Measurements from ENCODE around the gene CERKL.

Gene CERKL

DNA sequence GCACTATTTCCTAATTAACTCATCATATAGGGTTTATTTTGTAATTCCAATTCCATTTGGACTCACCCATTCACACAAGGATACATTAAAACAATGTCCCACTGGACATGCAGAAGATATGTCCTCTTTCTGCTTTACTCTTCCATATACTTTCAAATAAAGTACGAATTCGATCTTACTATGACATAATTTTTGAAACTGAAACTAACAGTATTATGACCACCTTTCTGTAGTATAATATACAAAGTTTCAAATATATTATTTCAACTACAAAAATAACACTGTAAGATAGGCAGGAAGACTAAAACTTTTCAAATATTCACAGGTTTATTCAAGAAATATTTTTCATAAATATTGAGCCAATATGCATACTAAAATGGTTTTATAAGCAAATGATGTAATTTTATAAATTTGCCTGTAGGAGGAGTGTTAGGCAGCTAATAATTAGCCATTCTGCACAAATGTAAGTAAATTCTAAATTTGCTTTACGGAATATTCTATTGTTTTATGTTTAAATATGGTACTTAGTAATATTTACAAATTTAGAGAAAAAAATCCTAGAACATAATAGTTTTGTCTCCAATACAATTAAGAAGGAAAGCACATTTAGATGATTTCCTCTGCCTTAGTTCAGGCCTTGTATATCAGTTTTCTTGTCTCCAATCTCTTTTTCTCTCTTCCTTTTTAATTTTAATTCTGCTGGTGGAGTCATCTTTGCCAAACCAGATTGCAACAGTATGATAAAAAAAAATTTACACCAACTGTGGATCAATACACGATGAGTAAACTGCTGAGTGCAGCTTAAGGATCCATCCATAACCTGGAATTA, 85.9 kb downstream of the CERKL start:
- H3K4me3 ChIP-seq (ENCODE audit: low read depth, low read length, poor library complexity, severe bottlenecking) = no peak overlapping the region
- H3K4me1 ChIP-seq (ENCODE audit: insufficient read depth, low read length, severe bottlenecking) = no peaks in the 10 kb centered on the region
- H3F3A ChIP-seq (ENCODE audit: insufficient read depth, low read length) = no peaks in the 10 kb centered on the region
- H2AFZ ChIP-seq (ENCODE audit: low read length) = no peak overlapping the region
- no peaks in the 10 kb centered on the region for H3K79me2 ChIP-seq (ENCODE audit: insufficient read depth, low read length)
- no peak overlapping the region for H3K27ac ChIP-seq (ENCODE audit: low read depth, low read length, poor library complexity, severe bottlenecking)
- no peaks in the 10 kb centered on the region for H4K20me1 ChIP-seq (ENCODE audit: insufficient read depth, low read length)
- H3K9me3 ChIP-seq (ENCODE audit: low read length) = no peaks in the 10 kb centered on the region
- no peak overlapping the region for H3K9ac ChIP-seq (ENCODE audit: low read length)
- H3K36me3 ChIP-seq (ENCODE audit: insufficient read depth, low read length) = no peaks in the 10 kb centered on the region
- no peak overlapping the region for H3K4me2 ChIP-seq (ENCODE audit: low read length)
- H3K27me3 ChIP-seq (ENCODE audit: insufficient read depth, low read length) = no peaks in the 10 kb centered on the region
- TF ChIP-seq EZH2 (IDR thresholded peaks at IDR 0.05; ENCODE audit: borderline replicate concordance, low read length) = no peak
- TF ChIP-seq, protein P1, sequence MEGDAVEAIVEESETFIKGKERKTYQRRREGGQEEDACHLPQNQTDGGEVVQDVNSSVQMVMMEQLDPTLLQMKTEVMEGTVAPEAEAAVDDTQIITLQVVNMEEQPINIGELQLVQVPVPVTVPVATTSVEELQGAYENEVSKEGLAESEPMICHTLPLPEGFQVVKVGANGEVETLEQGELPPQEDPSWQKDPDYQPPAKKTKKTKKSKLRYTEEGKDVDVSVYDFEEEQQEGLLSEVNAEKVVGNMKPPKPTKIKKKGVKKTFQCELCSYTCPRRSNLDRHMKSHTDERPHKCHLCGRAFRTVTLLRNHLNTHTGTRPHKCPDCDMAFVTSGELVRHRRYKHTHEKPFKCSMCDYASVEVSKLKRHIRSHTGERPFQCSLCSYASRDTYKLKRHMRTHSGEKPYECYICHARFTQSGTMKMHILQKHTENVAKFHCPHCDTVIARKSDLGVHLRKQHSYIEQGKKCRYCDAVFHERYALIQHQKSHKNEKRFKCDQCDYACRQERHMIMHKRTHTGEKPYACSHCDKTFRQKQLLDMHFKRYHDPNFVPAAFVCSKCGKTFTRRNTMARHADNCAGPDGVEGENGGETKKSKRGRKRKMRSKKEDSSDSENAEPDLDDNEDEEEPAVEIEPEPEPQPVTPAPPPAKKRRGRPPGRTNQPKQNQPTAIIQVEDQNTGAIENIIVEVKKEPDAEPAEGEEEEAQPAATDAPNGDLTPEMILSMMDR (IDR thresholded peaks at IDR 0.05; ENCODE audit: low read length) = peak; percentile 11; the same call in 1 of the 2 replicates
- no peaks in the 10 kb centered on the region for H3K9me2 ChIP-seq (ENCODE audit: low read depth, low read length)

DNA sequence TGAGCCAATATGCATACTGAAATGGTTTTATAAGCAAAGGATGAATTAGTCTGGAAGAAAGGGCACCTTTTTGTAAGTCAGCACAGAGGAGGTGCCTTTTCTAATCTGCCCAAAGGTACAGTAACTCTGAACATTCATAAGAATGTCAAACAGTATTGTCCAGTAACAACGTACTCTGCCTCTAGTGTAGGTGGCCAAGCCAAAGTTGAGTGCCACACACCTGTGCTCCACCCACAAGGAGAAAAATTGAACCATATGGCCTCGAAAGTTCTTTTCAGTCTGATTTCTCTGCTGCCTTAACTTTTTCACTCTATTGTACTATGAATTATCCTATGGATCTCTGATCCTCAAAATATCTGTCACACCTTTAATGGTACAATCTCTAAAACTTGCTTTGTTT, 86.8 kb downstream of the CERKL start:
- Histone ChIP-seq H3F3A (ENCODE audit: insufficient read depth, low read length) (no peaks in the 10 kb centered on the region), H2AFZ (ENCODE audit: low read length) (no peak overlapping the region), H3K4me1 (ENCODE audit: insufficient read depth, low read length, severe bottlenecking) (no peaks in the 10 kb centered on the region), H3K9ac (ENCODE audit: low read length) (no peak overlapping the region), H3K9me3 (ENCODE audit: low read length) (no peaks in the 10 kb centered on the region), H3K4me3 (ENCODE audit: low read depth, low read length, poor library complexity, severe bottlenecking) (no peak overlapping the region), H3K79me2 (ENCODE audit: insufficient read depth, low read length) (no peaks in the 10 kb centered on the region), H3K27ac (ENCODE audit: low read depth, low read length, poor library complexity, severe bottlenecking) (no peak overlapping the region), H4K20me1 (ENCODE audit: insufficient read depth, low read length) (no peaks in the 10 kb centered on the region), H3K4me2 (ENCODE audit: low read length) (no peak overlapping the region), H3K36me3 (ENCODE audit: insufficient read depth, low read length) (no peaks in the 10 kb centered on the region), H3K9me2 (ENCODE audit: low read depth, low read length) (no peaks in the 10 kb centered on the region), H3K27me3 (ENCODE audit: insufficient read depth, low read length) (no peaks in the 10 kb centered on the region)
- TF ChIP-seq, protein P1 (IDR thresholded peaks at IDR 0.05; ENCODE audit: low read length) = no peak
- TF ChIP-seq EZH2 (IDR thresholded peaks at IDR 0.05; ENCODE audit: borderline replicate concordance, low read length) = no peak

DNA sequence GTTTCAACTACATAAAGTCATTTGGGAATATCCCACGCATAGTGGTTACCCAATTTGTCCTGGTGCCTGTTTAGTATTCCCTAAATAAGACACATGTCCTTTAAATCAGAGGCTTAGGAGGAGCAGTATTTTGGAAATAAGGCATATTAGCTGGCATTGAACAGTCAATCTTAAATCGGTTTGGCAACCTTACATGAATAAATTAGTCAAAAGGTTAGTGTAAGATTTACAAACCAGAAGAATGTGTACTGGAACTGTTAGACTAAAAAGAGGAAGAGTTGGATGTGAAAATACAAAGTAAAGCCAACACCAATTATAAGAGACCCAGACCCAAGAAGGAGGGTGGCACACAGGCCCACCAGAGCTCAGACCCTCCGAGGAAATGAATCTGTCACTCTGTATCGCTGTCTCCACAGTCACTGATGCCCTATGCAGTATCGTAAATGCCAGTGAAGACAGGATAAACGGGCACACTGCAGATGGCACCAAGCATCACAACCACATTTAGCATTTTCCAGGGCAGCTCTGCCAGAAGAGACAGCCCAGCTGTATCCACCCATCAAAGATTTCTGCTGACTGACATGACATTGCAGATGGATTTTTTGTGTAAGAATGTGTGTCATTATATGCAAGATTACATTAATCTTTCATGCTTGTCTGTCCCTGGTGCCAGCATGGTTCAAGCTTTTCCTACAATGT, 90.4 kb downstream of the CERKL start:
- no peaks in the 10 kb centered on the region for H3K27me3 ChIP-seq (ENCODE audit: insufficient read depth, low read length)
- no peak overlapping the region for H3K27ac ChIP-seq (ENCODE audit: low read depth, low read length, poor library complexity, severe bottlenecking)
- no peaks in the 10 kb centered on the region for H3K9me3 ChIP-seq (ENCODE audit: low read length)
- H3K9me2 ChIP-seq (ENCODE audit: low read depth, low read length) = no peaks in the 10 kb centered on the region
- H3K9ac ChIP-seq (ENCODE audit: low read length) = no peak overlapping the region
- H3K4me2 ChIP-seq (ENCODE audit: low read length) = no peak overlapping the region
- no peaks in the 10 kb centered on the region for H3K36me3 ChIP-seq (ENCODE audit: insufficient read depth, low read length)
- no peak overlapping the region for H2AFZ ChIP-seq (ENCODE audit: low read length)
- no peaks in the 10 kb centered on the region for H3K79me2 ChIP-seq (ENCODE audit: insufficient read depth, low read length)
- H3F3A ChIP-seq (ENCODE audit: insufficient read depth, low read length) = no peaks in the 10 kb centered on the region
- H3K4me1 ChIP-seq (ENCODE audit: insufficient read depth, low read length, severe bottlenecking) = no peaks in the 10 kb centered on the region
- no peaks in the 10 kb centered on the region for H4K20me1 ChIP-seq (ENCODE audit: insufficient read depth, low read length)
- TF ChIP-seq EZH2 (IDR thresholded peaks at IDR 0.05; ENCODE audit: borderline replicate concordance, low read length) = no peak
- no peak overlapping the region for H3K4me3 ChIP-seq (ENCODE audit: low read depth, low read length, poor library complexity, severe bottlenecking)

Data from OCI-LY1 (cell line).